ENCODE measurements around the gene FADD.

DNA sequence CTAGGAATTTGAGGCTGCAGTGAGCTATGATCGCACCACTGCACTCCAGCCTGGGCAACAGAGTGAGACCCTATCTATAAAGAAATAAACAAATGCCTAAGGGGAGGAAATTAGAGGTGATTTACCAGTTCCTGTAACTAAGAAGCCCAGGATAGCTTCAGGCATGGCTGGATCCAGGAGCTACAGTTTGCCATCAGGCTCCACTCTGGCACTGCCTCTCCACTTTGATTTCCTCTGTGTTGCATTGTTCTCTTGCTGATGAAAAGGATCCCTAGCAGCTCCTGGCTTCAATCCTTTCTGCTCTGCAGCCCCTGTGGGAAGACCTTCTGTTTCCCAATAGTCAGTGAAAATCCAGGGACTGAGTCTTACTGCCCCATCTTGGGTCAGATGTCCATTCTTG, 20.1 kb upstream of the FADD start:
- TF ChIP-seq CTCF (IDR thresholded peaks at IDR 0.05) = no peak
- no peak for TF ChIP-seq POLR2A (IDR thresholded peaks at IDR 0.05)
- no peak for TF ChIP-seq POLR2AphosphoS5 (IDR thresholded peaks at IDR 0.05)

Data from prostate gland (tissue), 2 donors.